ENCODE results near the gene MCTP1.
"Not testable (repeated sequence)": the region's sequence is repeated elsewhere in the genome, so short reads cannot be mapped to it uniquely, and the experiment has no call there.

MCTP1 gene

GRCh38 chr5:94830520-94830919, 454.4 kb downstream of the MCTP1 start:
- Histone ChIP-seq H3K4me2 (no peak overlapping the region), H3K27me3 (no peaks in the 10 kb centered on the region), H4K20me1 (no peaks in the 10 kb centered on the region), H3K9me3 (no peaks in the 10 kb centered on the region), H3K4me1 (no peaks in the 10 kb centered on the region), H3K27ac (no peak overlapping the region), H3K9ac (no peak overlapping the region), H3K4me3 (no peak overlapping the region), H3K36me3 (no peaks in the 10 kb centered on the region)
- no peak for TF ChIP-seq Cebpa-rat (IDR thresholded peaks at IDR 0.05)

GRCh38 chr5:94828222-94828621, 456.7 kb downstream of the MCTP1 start:
- H3K4me1 ChIP-seq, H3K4me2 ChIP-seq, H4K20me1 ChIP-seq, H3K9ac ChIP-seq, H3K4me3 ChIP-seq, H3K27me3 ChIP-seq, H3K9me3 ChIP-seq, H3K27ac ChIP-seq, H3K36me3 ChIP-seq: not testable (repeated sequence)

GRCh38 chr5:94820488-94820887, 464.4 kb downstream of the MCTP1 start:
- no peaks in the 10 kb centered on the region for H3K4me1 ChIP-seq
- H3K4me3 ChIP-seq, result no peak overlapping the region
- H3K4me2 ChIP-seq, result no peak overlapping the region
- no peaks in the 10 kb centered on the region for H3K9me3 ChIP-seq
- no peaks in the 10 kb centered on the region for H3K27me3 ChIP-seq
- no peaks in the 10 kb centered on the region for H4K20me1 ChIP-seq
- H3K9ac ChIP-seq, result no peak overlapping the region
- no peak overlapping the region for H3K27ac ChIP-seq
- no peak for TF ChIP-seq Cebpa-rat (IDR thresholded peaks at IDR 0.05)
- H3K36me3 ChIP-seq, result no peaks in the 10 kb centered on the region

GRCh38 chr5:94818904-94819303, 466.0 kb downstream of the MCTP1 start:
- H3K4me3 ChIP-seq, result no peak overlapping the region
- no peaks in the 10 kb centered on the region for H3K27me3 ChIP-seq
- no peak overlapping the region for H3K9ac ChIP-seq
- H3K4me1 ChIP-seq, result no peaks in the 10 kb centered on the region
- no peaks in the 10 kb centered on the region for H3K9me3 ChIP-seq
- H3K27ac ChIP-seq, result no peak overlapping the region
- no peaks in the 10 kb centered on the region for H3K36me3 ChIP-seq
- H4K20me1 ChIP-seq, result no peaks in the 10 kb centered on the region
- H3K4me2 ChIP-seq, result no peak overlapping the region
- no peak for TF ChIP-seq Cebpa-rat (IDR thresholded peaks at IDR 0.05)

- no peak overlapping the region for H3K27ac ChIP-seq
- H3K4me2 ChIP-seq, result no peak overlapping the region
- H3K4me1 ChIP-seq, result no peaks in the 10 kb centered on the region
- H3K27me3 ChIP-seq, result no peaks in the 10 kb centered on the region
- H3K9ac ChIP-seq, result no peak overlapping the region
- TF ChIP-seq Cebpa-rat (IDR thresholded peaks at IDR 0.05), result no peak
- no peaks in the 10 kb centered on the region for H4K20me1 ChIP-seq
- H3K4me3 ChIP-seq, result no peak overlapping the region
- no peaks in the 10 kb centered on the region for H3K36me3 ChIP-seq
- H3K9me3 ChIP-seq, result no peaks in the 10 kb centered on the region
Observed at GRCh38 chr5:94815313-94816039, 469.4 kb downstream of the MCTP1 start.

- no peaks in the 10 kb centered on the region for H3K27me3 ChIP-seq
- no peak for TF ChIP-seq Cebpa-rat (IDR thresholded peaks at IDR 0.05)
- H3K36me3 ChIP-seq, result no peaks in the 10 kb centered on the region
- H4K20me1 ChIP-seq, result no peaks in the 10 kb centered on the region
- no peak overlapping the region for H3K4me3 ChIP-seq
- H3K27ac ChIP-seq, result no peak overlapping the region
- no peak overlapping the region for H3K4me2 ChIP-seq
- H3K9ac ChIP-seq, result no peak overlapping the region
- no peaks in the 10 kb centered on the region for H3K4me1 ChIP-seq
- H3K9me3 ChIP-seq, result no peaks in the 10 kb centered on the region
Observed at GRCh38 chr5:94812232-94812631, 472.7 kb downstream of the MCTP1 start.

GRCh38 chr5:94811331-94811730, 473.6 kb downstream of the MCTP1 start:
- no peak overlapping the region for H3K27ac ChIP-seq
- no peaks in the 10 kb centered on the region for H4K20me1 ChIP-seq
- no peaks in the 10 kb centered on the region for H3K36me3 ChIP-seq
- H3K4me1 ChIP-seq, result no peaks in the 10 kb centered on the region
- no peak overlapping the region for H3K9ac ChIP-seq
- no peaks in the 10 kb centered on the region for H3K27me3 ChIP-seq
- H3K9me3 ChIP-seq, result no peaks in the 10 kb centered on the region
- H3K4me3 ChIP-seq, result no peak overlapping the region
- no peak for TF ChIP-seq Cebpa-rat (IDR thresholded peaks at IDR 0.05)
- no peak overlapping the region for H3K4me2 ChIP-seq

- no peaks in the 10 kb centered on the region for H3K4me1 ChIP-seq
- H3K27ac ChIP-seq, result no peak overlapping the region
- no peaks in the 10 kb centered on the region for H3K9me3 ChIP-seq
- no peak overlapping the region for H3K9ac ChIP-seq
- no peak overlapping the region for H3K4me2 ChIP-seq
- H4K20me1 ChIP-seq, result no peaks in the 10 kb centered on the region
- no peaks in the 10 kb centered on the region for H3K36me3 ChIP-seq
- H3K27me3 ChIP-seq, result no peaks in the 10 kb centered on the region
- H3K4me3 ChIP-seq, result no peak overlapping the region
- no peak for TF ChIP-seq Cebpa-rat (IDR thresholded peaks at IDR 0.05)
Observed at GRCh38 chr5:94810877-94811276, 474.0 kb downstream of the MCTP1 start.

GRCh38 chr5:94810281-94810680, 474.6 kb downstream of the MCTP1 start:
- Histone ChIP-seq H3K36me3 (no peaks in the 10 kb centered on the region), H3K4me2 (no peak overlapping the region), H3K4me1 (no peaks in the 10 kb centered on the region), H3K9me3 (no peaks in the 10 kb centered on the region), H3K9ac (no peak overlapping the region), H3K27ac (no peak overlapping the region), H3K4me3 (no peak overlapping the region), H3K27me3 (no peaks in the 10 kb centered on the region), H4K20me1 (no peaks in the 10 kb centered on the region)
- no peak for TF ChIP-seq Cebpa-rat (IDR thresholded peaks at IDR 0.05)

- Histone ChIP-seq H3K4me2 (no peak overlapping the region), H3K27ac (no peak overlapping the region), H3K36me3 (no peaks in the 10 kb centered on the region), H3K9ac (no peak overlapping the region), H3K4me3 (no peak overlapping the region), H3K4me1 (no peaks in the 10 kb centered on the region), H3K27me3 (no peaks in the 10 kb centered on the region), H4K20me1 (no peaks in the 10 kb centered on the region), H3K9me3 (no peaks in the 10 kb centered on the region)
- no peak for TF ChIP-seq Cebpa-rat (IDR thresholded peaks at IDR 0.05)
Observed at GRCh38 chr5:94808497-94808896, 476.4 kb downstream of the MCTP1 start.

GRCh38 chr5:94807985-94808384, 476.9 kb downstream of the MCTP1 start:
- Histone ChIP-seq H3K4me3 (no peak overlapping the region), H3K4me1 (no peaks in the 10 kb centered on the region), H3K9ac (no peak overlapping the region), H3K36me3 (no peaks in the 10 kb centered on the region), H3K27me3 (no peaks in the 10 kb centered on the region), H4K20me1 (no peaks in the 10 kb centered on the region), H3K9me3 (no peaks in the 10 kb centered on the region), H3K27ac (no peak overlapping the region), H3K4me2 (no peak overlapping the region)
- no peak for TF ChIP-seq Cebpa-rat (IDR thresholded peaks at IDR 0.05)
